Non-pigmented ciliary epithelial cell (primary cell): Measurements from ENCODE around the gene BTNL8.
"Not testable (repeated sequence)": the region's sequence is repeated elsewhere in the genome, so short reads cannot be mapped to it uniquely, and the experiment has no call there.

Experiments used
- DNase-seq: peaks from one replicate; pipeline ENCODE4 v3.0.0-alpha.2; 2010; ENCODE audit warnings: low read depth

BTNL8 gene

DNA sequence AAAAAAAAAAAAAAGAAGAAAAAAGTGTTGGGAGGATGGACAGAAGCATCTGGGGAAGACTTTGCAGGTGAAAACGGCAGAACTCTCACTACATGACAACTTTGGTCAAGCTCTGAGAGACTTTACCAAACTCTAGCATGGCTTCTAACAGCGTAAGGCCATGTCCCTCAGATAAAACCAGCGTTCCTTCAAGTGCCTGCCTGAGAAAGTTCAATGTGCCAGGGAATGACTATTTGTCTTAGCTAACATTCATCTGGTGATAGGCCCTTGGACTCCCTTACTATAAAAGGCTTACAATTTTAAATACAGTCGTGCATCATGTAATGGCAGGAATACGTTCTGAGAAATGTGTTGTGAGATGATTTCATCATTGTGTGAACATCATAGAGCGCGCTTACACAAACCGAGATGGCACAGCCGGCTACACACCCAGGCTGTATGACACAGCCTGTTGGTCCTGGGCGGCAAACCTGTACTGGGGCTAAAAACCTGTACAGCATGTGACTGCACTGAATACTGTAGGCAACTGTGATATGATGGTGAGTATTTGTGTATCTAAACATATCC, 23.0 kb upstream of the BTNL8 start:
- no peak for DNase-seq

DNA sequence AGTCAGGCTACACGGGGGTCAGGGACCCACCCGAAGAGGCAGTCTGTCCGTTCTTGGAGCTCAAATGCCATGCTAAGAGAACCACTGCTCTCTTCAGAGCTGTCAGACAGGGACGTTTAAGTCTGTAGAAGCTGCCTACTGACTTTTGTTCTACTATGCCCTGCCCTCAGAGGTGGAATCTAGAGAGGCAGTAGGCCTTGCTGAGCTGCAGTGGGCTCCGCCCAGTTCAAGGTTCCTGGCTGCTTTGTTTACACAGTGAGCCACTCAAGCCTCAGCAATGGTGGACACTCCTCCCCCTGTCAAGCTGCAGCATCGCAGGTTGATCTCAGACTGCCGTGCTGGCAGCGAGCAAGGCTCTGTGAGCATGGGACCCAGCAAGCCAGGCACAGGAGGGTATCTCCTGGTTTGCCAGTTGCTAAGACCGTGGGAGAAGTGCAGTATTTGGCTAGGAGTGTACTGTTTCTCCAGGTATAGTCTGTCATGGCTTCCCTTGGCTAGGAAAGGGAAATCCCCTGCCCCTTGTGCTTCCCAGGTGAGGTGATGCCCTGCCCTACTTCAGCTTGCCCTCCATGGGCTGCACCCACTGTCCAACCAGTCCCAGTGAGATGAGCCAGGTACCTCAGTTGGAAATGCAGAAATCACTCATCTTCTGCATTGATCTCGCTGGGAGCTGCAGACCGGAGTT, 13.0 kb upstream of the BTNL8 start:
- not testable (repeated sequence) for DNase-seq

DNA sequence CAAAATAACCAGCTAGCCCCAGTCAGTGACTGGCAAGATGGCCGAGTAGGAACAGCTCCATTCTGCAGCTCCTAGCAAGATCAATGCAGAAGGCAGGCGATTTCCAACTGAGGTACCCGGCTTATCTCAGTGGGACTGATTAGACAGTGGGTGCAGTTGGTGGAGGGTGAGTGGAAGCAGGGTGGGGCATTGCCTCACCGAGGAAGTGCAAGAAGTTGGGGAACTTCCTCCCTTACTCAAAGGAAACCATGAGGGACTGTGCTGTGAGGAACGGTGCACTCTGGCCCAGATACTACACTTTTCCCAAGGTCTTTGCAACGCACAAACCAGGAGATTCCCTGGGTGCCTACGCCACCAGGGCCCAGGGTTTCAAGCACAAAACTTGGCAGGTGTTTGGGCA, 9.6 kb upstream of the BTNL8 start:
- DNase-seq, result no peak

GRCh38 chr5:180895330-180895729, 3.6 kb upstream of the BTNL8 start:
- DNase-seq, result not testable (repeated sequence)

- DNase-seq, result no peak
These were observed 1.2 kb downstream of the BTNL8 start for GRCh38 chr5:180900178-180900577.

DNA sequence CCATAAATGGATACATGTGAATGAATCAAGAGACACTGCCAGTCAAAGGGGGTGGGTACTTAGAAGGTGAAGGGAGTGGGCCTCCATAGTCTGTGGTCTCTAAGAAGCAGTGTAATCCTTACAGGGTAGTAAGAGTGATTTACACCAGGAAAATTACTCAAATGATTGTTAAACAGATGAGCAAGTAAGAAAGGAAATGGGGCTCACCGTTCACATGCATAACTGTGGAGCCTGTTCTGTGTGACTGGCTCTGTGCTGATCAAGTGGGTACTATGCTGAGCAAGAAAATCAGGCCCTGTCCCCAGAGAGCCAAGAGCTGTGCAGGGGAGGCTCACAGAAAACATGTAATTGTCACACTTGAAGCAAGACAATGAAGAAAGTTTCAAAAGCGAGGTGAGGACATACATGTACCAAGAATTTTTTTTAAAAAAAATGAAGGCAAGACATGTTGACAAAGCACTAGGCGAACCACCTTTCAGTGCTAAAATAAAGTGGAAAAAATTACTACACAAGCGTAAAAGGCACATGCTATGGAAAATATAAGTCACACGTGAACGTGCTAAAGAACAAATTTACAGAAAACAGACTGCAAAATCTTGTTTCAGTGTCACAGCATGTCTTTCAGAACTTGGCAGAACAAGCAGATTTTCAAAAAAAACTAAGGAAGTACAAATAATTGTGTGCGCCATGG, 2.5 kb downstream of the BTNL8 start:
- no peak for DNase-seq

GRCh38 chr5:180908400-180908799, 9.4 kb downstream of the BTNL8 start:
- DNase-seq, result no peak

- no peak for DNase-seq
These were observed 10.2 kb downstream of the BTNL8 start for GRCh38 chr5:180908998-180909731.

- no peak for DNase-seq
These were observed 10.8 kb downstream of the BTNL8 start for GRCh38 chr5:180909782-180910181.

- no peak for DNase-seq
These were observed 11.2 kb downstream of the BTNL8 start for GRCh38 chr5:180910182-180910581.

DNA sequence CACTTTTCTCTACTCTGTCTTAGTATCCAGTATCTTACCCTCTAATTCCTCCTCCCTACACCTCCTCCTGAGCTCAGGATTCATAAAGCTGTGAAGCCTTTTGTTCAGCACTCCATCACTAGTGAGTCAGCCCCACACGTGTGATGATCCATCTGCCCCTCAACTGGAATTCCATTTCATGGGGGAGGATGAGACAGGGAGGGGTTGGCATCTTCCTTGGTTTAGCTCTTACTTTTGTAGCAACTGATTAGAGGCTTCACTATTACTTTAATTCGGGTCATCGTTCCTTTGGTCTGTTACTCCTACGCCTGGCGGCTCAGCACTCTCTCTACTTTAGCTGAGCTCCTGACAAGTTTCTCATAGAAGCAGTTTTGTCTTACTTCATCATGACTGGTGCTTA, 11.8 kb downstream of the BTNL8 start:
- no peak for DNase-seq

- no peak for DNase-seq
These were observed 15.7 kb downstream of the BTNL8 start for GRCh38 chr5:180914646-180915045.

DNA sequence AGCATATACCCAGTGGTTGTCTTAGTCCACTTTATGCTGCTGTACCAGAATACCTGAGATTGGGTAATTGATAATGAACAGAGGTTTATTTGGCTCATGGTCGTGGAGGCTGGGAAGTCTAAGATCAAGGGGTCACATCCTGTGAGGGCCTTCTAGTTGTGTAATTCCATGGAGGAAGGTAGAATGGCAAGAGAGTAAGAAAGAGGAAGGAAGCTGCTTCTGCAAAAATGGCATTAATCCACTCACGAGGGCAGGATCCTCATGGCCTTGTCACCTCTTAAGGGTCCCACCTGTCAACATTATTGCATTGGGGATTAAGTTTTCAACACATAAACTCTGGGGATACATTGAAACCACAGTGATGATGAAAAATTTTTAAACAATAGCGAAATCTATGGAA, 17.0 kb downstream of the BTNL8 start:
- no peak for DNase-seq

- no peak for DNase-seq
These were observed 19.4 kb downstream of the BTNL8 start for GRCh38 chr5:180918380-180918779.

DNA sequence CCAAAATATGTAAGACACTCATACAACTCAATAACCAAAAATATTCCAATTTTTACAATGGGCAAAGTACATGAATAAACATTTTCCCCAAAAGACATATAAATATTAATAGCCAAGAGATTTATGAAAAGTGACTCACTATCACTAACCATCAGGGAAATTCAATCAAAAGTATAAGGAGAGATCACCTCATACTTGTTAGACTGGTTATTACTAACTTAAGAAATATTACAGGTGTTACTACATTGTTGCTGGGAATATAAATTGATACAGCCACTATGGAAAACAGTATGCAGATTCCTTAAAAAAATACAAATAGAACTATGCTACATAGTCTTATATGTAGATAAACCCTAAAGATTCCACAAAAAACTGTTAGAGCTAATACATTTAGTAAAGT, 21.8 kb downstream of the BTNL8 start:
- DNase-seq, result no peak

- DNase-seq, result no peak
These were observed 24.0 kb downstream of the BTNL8 start for GRCh38 chr5:180922932-180923331.

DNA sequence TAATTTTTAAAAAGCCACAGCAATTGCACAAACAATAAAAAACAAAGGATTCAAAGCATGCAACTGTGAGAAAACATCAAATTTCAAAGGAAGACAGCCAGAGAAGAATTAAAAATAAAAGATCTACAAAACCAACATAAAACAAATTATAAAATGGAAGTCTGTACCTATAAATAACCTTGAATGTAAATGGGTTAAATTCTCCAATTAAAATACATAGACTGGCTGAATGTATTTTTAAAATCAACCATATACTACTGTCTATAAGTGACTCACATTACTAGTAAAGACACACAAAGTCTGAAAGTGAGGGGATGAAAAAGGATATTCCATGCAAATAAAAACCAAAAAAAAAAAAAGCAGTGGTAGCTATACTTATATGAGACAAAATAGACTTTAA, 33.7 kb downstream of the BTNL8 start:
- DNase-seq, result no peak

GRCh38 chr5:180935203-180935602, 36.2 kb downstream of the BTNL8 start:
- no peak for DNase-seq

- DNase-seq, result no peak
These were observed 39.3 kb downstream of the BTNL8 start for GRCh38 chr5:180938294-180938693.

DNA sequence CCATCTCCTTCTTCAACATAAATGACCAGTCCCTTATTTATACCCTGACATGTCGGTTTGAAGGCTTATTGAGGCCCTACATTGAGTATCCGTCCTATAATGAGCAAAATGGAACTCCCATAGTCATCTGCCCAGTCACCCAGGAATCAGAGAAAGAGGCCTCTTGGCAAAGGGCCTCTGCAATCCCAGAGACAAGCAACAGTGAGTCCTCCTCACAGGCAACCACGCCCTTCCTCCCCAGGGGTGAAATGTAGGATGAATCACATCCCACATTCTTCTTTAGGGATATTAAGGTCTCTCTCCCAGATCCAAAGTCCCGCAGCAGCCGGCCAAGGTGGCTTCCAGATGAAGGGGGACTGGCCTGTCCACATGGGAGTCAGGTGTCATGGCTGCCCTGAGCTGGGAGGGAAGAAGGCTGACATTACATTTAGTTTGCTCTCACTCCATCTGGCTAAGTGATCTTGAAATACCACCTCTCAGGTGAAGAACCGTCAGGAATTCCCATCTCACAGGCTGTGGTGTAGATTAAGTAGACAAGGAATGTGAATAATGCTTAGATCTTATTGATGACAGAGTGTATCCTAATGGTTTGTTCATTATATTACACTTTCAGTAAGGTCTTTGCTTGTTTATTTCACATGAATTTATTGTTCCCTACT, 51.5 kb downstream of the BTNL8 start:
- DNase-seq, result no peak

DNA sequence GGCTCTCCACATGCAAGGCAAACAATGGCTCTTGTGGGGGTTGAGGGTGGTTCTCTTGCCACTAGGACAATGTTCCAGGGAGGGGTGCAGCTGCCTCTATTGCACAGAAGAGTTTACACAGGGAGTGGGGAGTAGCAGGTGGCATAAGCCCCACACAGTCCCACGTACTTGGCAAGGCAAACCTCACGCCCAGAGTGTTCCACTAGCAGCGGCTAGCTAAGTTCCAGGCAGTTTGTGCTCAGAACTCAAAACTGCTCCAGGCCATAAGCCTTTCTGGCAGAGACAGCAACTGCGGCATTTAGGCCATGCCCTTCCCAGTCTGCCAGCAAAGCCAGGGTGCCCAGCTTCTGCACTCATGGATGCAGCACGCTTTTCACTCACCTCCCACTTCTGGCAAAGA, 60.7 kb downstream of the BTNL8 start:
- no peak for DNase-seq

- DNase-seq, result no peak
These were observed 61.2 kb downstream of the BTNL8 start for GRCh38 chr5:180960209-180960608.
